Mononuclear cell (primary cell): ENCODE data around the gene ALDH3A2. TPM values are rescaled to one million over a fixed set of nuclear protein-coding genes. Genes with fewer than 3 reads are reported as not detected.

ENCODE experiments used
- H3K27me3 ChIP-seq: 2 replicates; pipeline ENCODE4 v1.6.0; 2011; ENCODE audit warnings: low read length, control low read depth; ENCODE audit not compliant: insufficient read depth
- H3K4me1 ChIP-seq: 2 replicates; pipeline ENCODE4 v1.5.1; 2011; ENCODE audit warnings: mild to moderate bottlenecking, low read length, control low read depth; ENCODE audit not compliant: insufficient read depth
- H3K4me3 ChIP-seq: 2 replicates; pipeline ENCODE4 v1.5.1; 2011; ENCODE audit warnings: mild to moderate bottlenecking, low read length, moderate library complexity
- H3K9me3 ChIP-seq: 2 replicates; pipeline ENCODE4 v1.5.1; 2011; ENCODE audit warnings: low read depth, mild to moderate bottlenecking, control low read depth, low read length
- total RNA-seq: library from RNA; depleted of rRNA; stranded (reverse); fragments of >200 nt; gene quantifications from one replicate; pipeline ENCODE4 v1.2.3, GENCODE V29; 2012

ALDH3A2 gene
- total RNA-seq, 1 donor: 18.9 TPM

- Histone ChIP-seq H3K4me3 (no peak overlapping the region), H3K9me3 (no peaks in the 10 kb centered on the region), H3K27me3 (no peaks in the 10 kb centered on the region)
Observed at GRCh38 chr17:19644493-19645210, 3.9 kb upstream of the ALDH3A2 start.

GRCh38 chr17:19645734-19646201 lies 2.8 kb upstream of the ALDH3A2 start:
- H3K9me3 ChIP-seq: no peaks in the 10 kb centered on the region
- H3K4me3 ChIP-seq: no peak overlapping the region
- H3K4me1 ChIP-seq: peaks cover 26% of the 10 kb centered on the region
- H3K27me3 ChIP-seq: no peaks in the 10 kb centered on the region

More at GRCh38 chr17:19644493-19645210, 3.9 kb upstream of the ALDH3A2 start:
- H3K4me1 ChIP-seq: peaks cover 23% of the 10 kb centered on the region

- H3K4me3 ChIP-seq: no peak overlapping the region
- H3K9me3 ChIP-seq: no peaks in the 10 kb centered on the region
- peaks cover 26% of the 10 kb centered on the region for H3K4me1 ChIP-seq
- H3K27me3 ChIP-seq: no peaks in the 10 kb centered on the region
Observed at GRCh38 chr17:19646788-19647696, 1.5 kb upstream of the ALDH3A2 start.

- no peaks in the 10 kb centered on the region for H3K27me3 ChIP-seq
- H3K4me1 ChIP-seq: peaks cover 26% of the 10 kb centered on the region
- peak overlapping the region; percentile 76 for H3K4me3 ChIP-seq
- H3K9me3 ChIP-seq: no peaks in the 10 kb centered on the region
Observed at GRCh38 chr17:19647697-19648474, 665 bp upstream of the ALDH3A2 start.

- Histone ChIP-seq H3K9me3 (no peaks in the 10 kb centered on the region), H3K4me1 (peaks cover 26% of the 10 kb centered on the region), H3K27me3 (no peaks in the 10 kb centered on the region), H3K4me3 (peak overlapping the region; percentile 76)
Observed at GRCh38 chr17:19649274-19649541, 657 bp downstream of the ALDH3A2 start.

- Histone ChIP-seq H3K27me3 (no peaks in the 10 kb centered on the region), H3K9me3 (no peaks in the 10 kb centered on the region), H3K4me1 (peaks cover 26% of the 10 kb centered on the region), H3K4me3 (no peak overlapping the region)
Observed at GRCh38 chr17:19650826-19651225, 2.3 kb downstream of the ALDH3A2 start.

GRCh38 chr17:19651451-19652238 lies 3.1 kb downstream of the ALDH3A2 start:
- H3K27me3 ChIP-seq: no peaks in the 10 kb centered on the region
- H3K9me3 ChIP-seq: no peaks in the 10 kb centered on the region
- no peak overlapping the region for H3K4me3 ChIP-seq
- H3K4me1 ChIP-seq: peaks cover 25% of the 10 kb centered on the region

GRCh38 chr17:19652595-19652994 lies 4.0 kb downstream of the ALDH3A2 start:
- no peaks in the 10 kb centered on the region for H3K27me3 ChIP-seq
- H3K9me3 ChIP-seq: no peaks in the 10 kb centered on the region
- H3K4me1 ChIP-seq: peaks cover 15% of the 10 kb centered on the region
- H3K4me3 ChIP-seq: no peak overlapping the region

- Histone ChIP-seq H3K9me3 (no peaks in the 10 kb centered on the region), H3K4me1 (peaks cover 5% of the 10 kb centered on the region)
Observed at GRCh38 chr17:19654342-19654886, 5.9 kb downstream of the ALDH3A2 start.

GRCh38 chr17:19654896-19655295 lies 6.3 kb downstream of the ALDH3A2 start:
- H3K4me3 ChIP-seq: no peak overlapping the region
- H3K9me3 ChIP-seq: no peaks in the 10 kb centered on the region
- peaks cover under 1% of the 10 kb centered on the region for H3K4me1 ChIP-seq
- no peaks in the 10 kb centered on the region for H3K27me3 ChIP-seq

More at GRCh38 chr17:19654342-19654886, 5.9 kb downstream of the ALDH3A2 start:
- H3K27me3 ChIP-seq: no peaks in the 10 kb centered on the region
- no peak overlapping the region for H3K4me3 ChIP-seq

GRCh38 chr17:19656336-19656735 lies 7.8 kb downstream of the ALDH3A2 start:
- Histone ChIP-seq H3K4me1 (no peaks in the 10 kb centered on the region), H3K27me3 (no peaks in the 10 kb centered on the region), H3K4me3 (no peak overlapping the region), H3K9me3 (no peaks in the 10 kb centered on the region)

- Histone ChIP-seq H3K9me3 (no peaks in the 10 kb centered on the region), H3K27me3 (no peaks in the 10 kb centered on the region), H3K4me1 (no peaks in the 10 kb centered on the region), H3K4me3 (no peak overlapping the region)
Observed at GRCh38 chr17:19656851-19657581, 8.5 kb downstream of the ALDH3A2 start.

- no peaks in the 10 kb centered on the region for H3K9me3 ChIP-seq
- no peaks in the 10 kb centered on the region for H3K27me3 ChIP-seq
- no peaks in the 10 kb centered on the region for H3K4me1 ChIP-seq
- H3K4me3 ChIP-seq: no peak overlapping the region
Observed at GRCh38 chr17:19659366-19660177, 11.0 kb downstream of the ALDH3A2 start.
